ENCODE data around the gene TMEM135.
"Not testable (repeated sequence)": the region's sequence is repeated elsewhere in the genome, so short reads cannot be mapped to it uniquely, and the experiment has no call there.

The TMEM135 gene

GRCh38 chr11:87020764-87021365, 16.9 kb upstream of the TMEM135 start:
- no peak for DNase-seq

GRCh38 chr11:87022254-87022653, 15.5 kb upstream of the TMEM135 start:
- no peak for DNase-seq

GRCh38 chr11:87022738-87023137, 15.0 kb upstream of the TMEM135 start:
- no peak for DNase-seq

- DNase-seq: not testable (repeated sequence)
These were observed 11.3 kb upstream of the TMEM135 start for GRCh38 chr11:87026415-87026814.

- no peak for DNase-seq
These were observed 7.2 kb upstream of the TMEM135 start for GRCh38 chr11:87030458-87031054.

- no peak for DNase-seq
These were observed 6.1 kb upstream of the TMEM135 start for GRCh38 chr11:87031433-87032170.

- no peak for DNase-seq
These were observed 4.2 kb upstream of the TMEM135 start for GRCh38 chr11:87033561-87033960.

- no peak for DNase-seq
These were observed 1.7 kb upstream of the TMEM135 start for GRCh38 chr11:87035976-87036583.

GRCh38 chr11:87036756-87037449, 831 bp upstream of the TMEM135 start:
- no peak for DNase-seq

GRCh38 chr11:87038235-87038977, 672 bp downstream of the TMEM135 start:
- DNase-seq: no peak

GRCh38 chr11:87039371-87039770, 1.6 kb downstream of the TMEM135 start:
- DNase-seq: no peak

GRCh38 chr11:87043894-87044293, 6.2 kb downstream of the TMEM135 start:
- DNase-seq: no peak

- no peak for DNase-seq
These were observed 9.1 kb downstream of the TMEM135 start for GRCh38 chr11:87046824-87047223.

GRCh38 chr11:87056091-87056490, 18.4 kb downstream of the TMEM135 start:
- DNase-seq: no peak

- DNase-seq: no peak
These were observed 20.0 kb downstream of the TMEM135 start for GRCh38 chr11:87057749-87058148.

- DNase-seq: peak; percentile 3
These were observed 22.1 kb downstream of the TMEM135 start for GRCh38 chr11:87059596-87060390.

GRCh38 chr11:87061766-87062165, 24.0 kb downstream of the TMEM135 start:
- DNase-seq: no peak

GRCh38 chr11:87063982-87064381, 26.2 kb downstream of the TMEM135 start:
- no peak for DNase-seq

GRCh38 chr11:87072787-87073186, 35.1 kb downstream of the TMEM135 start:
- no peak for DNase-seq

GRCh38 chr11:87076260-87076783, 38.6 kb downstream of the TMEM135 start:
- DNase-seq: no peak

GRCh38 chr11:87076874-87077429, 39.2 kb downstream of the TMEM135 start:
- no peak for DNase-seq

Measured in amniotic stem cell (primary cell).